ENCODE results near the gene DHCR7.

Gene DHCR7

DNA sequence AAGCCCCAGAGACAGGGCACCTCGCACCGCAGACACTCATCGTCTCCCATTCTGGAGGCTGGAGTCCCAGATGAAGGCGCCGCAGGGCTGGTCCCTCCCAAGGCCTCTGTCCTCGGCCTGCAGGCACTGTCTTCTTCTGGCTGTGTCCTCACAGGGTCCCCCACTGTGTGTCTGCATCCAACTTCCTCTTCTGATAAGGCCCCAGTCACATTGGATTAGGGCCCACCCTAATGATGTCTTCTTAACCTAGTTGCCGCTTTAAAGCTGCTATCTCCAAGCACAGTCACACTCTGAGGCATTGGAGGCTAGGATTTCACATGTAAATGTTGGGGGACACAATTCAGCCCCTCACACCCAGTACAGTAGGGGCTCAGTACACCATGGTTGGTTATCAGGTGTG is 48.9 kb downstream of the DHCR7 start:
- H3K9ac ChIP-seq (ENCODE audit: insufficient read length, low read depth), result no peak overlapping the region
- DNase-seq (ENCODE audit: low read depth, low spot score), result no peak
- H3K4me1 ChIP-seq (ENCODE audit: insufficient read depth, insufficient read length), result no peaks in the 10 kb centered on the region
- no peaks in the 10 kb centered on the region for H3K9me3 ChIP-seq (ENCODE audit: insufficient read depth, low read length)
- H3K36me3 ChIP-seq (ENCODE audit: insufficient read depth, insufficient read length, low read length), result no peaks in the 10 kb centered on the region
- H3K4me3 ChIP-seq (ENCODE audit: insufficient read length, low read depth), result no peak overlapping the region
- TF ChIP-seq YY1 (IDR thresholded peaks at IDR 0.05; ENCODE audit: insufficient read depth, insufficient read length), result no peak
- TF ChIP-seq ZNF274 (IDR thresholded peaks at IDR 0.05; ENCODE audit: low read depth, low read length), result no peak
- TF ChIP-seq SUZ12 (IDR thresholded peaks at IDR 0.05; ENCODE audit: extremely low read depth, insufficient read depth, insufficient read length), result no peak
- H3K27me3 ChIP-seq (ENCODE audit: insufficient read depth, insufficient read length), result peaks cover 16% of the 10 kb centered on the region

DNA sequence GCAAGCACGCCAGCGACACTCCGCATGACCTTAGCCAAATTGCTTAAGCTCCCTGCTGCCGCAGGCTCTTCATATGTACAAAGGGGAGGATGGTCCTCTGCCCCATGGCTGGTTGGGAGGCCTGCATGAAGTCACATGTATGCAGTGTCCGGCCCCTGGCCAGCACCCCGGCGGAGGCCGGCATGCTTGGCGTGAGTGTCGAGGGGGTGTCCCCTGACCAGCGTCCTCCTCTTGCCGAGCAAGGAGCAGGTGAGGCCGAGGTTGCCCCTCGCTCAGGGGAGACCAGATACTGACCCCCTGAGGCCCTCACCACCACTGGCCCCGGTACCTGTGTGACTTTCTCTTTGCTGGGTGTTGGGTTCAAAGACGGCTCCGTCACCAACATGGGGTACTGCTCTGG is 50.2 kb downstream of the DHCR7 start:
- TF ChIP-seq SUZ12 (IDR thresholded peaks at IDR 0.05; ENCODE audit: extremely low read depth, insufficient read depth, insufficient read length), result no peak
- TF ChIP-seq ZNF274 (IDR thresholded peaks at IDR 0.05; ENCODE audit: low read depth, low read length), result no peak
- no peak for TF ChIP-seq YY1 (IDR thresholded peaks at IDR 0.05; ENCODE audit: insufficient read depth, insufficient read length)
- H3K9ac ChIP-seq (ENCODE audit: insufficient read length, low read depth), result no peak overlapping the region
- no peaks in the 10 kb centered on the region for H3K4me1 ChIP-seq (ENCODE audit: insufficient read depth, insufficient read length)

DNA sequence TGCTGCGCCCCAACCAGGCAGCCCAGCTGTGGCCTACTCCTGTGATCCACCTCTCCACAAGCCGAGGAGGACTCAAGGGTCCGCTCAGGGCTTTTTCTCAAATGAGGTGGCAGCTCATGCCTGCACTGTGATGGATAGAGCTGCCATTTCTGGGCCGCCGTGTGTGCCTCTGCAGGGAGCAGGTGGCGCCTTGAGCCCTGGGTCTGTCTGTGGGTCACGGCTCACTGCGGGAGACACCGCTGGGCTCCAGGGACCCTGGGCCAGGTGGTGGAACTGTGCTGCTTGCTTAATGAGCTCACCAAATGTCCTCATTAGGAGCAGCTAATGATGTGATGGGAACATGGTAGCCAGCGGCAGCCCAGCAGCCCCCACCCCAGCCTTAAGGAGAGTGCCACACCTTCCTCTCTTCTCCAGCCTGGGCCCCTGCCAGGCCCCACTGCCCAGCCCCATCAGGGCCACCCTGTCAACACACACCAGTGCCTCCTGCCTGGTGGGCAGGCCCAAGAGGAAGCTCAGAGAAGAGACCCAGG is 50.8 kb downstream of the DHCR7 start:
- no peaks in the 10 kb centered on the region for H3K4me1 ChIP-seq (ENCODE audit: insufficient read depth, insufficient read length)
- H3K9me3 ChIP-seq (ENCODE audit: insufficient read depth, low read length), result no peaks in the 10 kb centered on the region
- peaks cover 9% of the 10 kb centered on the region for H3K27me3 ChIP-seq (ENCODE audit: insufficient read depth, insufficient read length)
- H3K4me3 ChIP-seq (ENCODE audit: insufficient read length, low read depth), result no peak overlapping the region
- no peak overlapping the region for H3K9ac ChIP-seq (ENCODE audit: insufficient read length, low read depth)
- no peak for TF ChIP-seq ZNF274 (IDR thresholded peaks at IDR 0.05; ENCODE audit: low read depth, low read length)
- TF ChIP-seq YY1 (IDR thresholded peaks at IDR 0.05; ENCODE audit: insufficient read depth, insufficient read length), result no peak
- TF ChIP-seq SUZ12 (IDR thresholded peaks at IDR 0.05; ENCODE audit: extremely low read depth, insufficient read depth, insufficient read length), result no peak
- DNase-seq (ENCODE audit: low read depth, low spot score), result no peak
- no peaks in the 10 kb centered on the region for H3K36me3 ChIP-seq (ENCODE audit: insufficient read depth, insufficient read length, low read length)

More for the DNA sequence above, 50.2 kb downstream of the DHCR7 start:
- Histone ChIP-seq H3K9me3 (ENCODE audit: insufficient read depth, low read length) (no peaks in the 10 kb centered on the region), H3K36me3 (ENCODE audit: insufficient read depth, insufficient read length, low read length) (no peaks in the 10 kb centered on the region), H3K27me3 (ENCODE audit: insufficient read depth, insufficient read length) (peaks cover 6% of the 10 kb centered on the region), H3K4me3 (ENCODE audit: insufficient read length, low read depth) (no peak overlapping the region)
- DNase-seq (ENCODE audit: low read depth, low spot score), result no peak

GRCh38 chr11:71396548-71397123 is 51.6 kb downstream of the DHCR7 start:
- no peak for TF ChIP-seq ZNF274 (IDR thresholded peaks at IDR 0.05; ENCODE audit: low read depth, low read length)
- TF ChIP-seq YY1 (IDR thresholded peaks at IDR 0.05; ENCODE audit: insufficient read depth, insufficient read length), result no peak
- TF ChIP-seq SUZ12 (IDR thresholded peaks at IDR 0.05; ENCODE audit: extremely low read depth, insufficient read depth, insufficient read length), result no peak
- Histone ChIP-seq H3K9me3 (ENCODE audit: insufficient read depth, low read length) (no peaks in the 10 kb centered on the region), H3K9ac (ENCODE audit: insufficient read length, low read depth) (no peak overlapping the region), H3K36me3 (ENCODE audit: insufficient read depth, insufficient read length, low read length) (no peaks in the 10 kb centered on the region), H3K4me1 (ENCODE audit: insufficient read depth, insufficient read length) (no peaks in the 10 kb centered on the region), H3K27me3 (ENCODE audit: insufficient read depth, insufficient read length) (peaks cover 13% of the 10 kb centered on the region), H3K4me3 (ENCODE audit: insufficient read length, low read depth) (no peak overlapping the region)
- no peak for DNase-seq (ENCODE audit: low read depth, low spot score)

DNA sequence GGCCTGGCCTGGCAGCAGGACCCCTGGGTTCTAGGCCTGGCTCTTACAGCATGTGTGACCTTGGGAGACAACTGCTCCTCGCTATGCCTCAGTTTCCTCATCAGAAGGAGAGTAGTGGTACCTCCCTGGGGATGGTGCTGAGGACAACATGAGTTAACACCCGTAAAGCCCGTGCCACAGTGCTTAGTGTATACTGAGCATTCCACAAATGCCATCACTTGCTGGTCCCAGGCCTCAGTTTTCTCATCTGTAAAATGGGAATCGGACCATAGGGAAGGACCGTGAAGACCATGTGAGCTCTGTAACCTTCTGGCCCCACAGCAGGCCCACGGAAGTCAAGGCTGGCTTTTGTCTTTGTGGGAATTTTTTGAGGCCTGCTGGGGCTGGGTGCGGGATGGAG is 52.4 kb downstream of the DHCR7 start:
- Histone ChIP-seq H3K36me3 (ENCODE audit: insufficient read depth, insufficient read length, low read length) (no peaks in the 10 kb centered on the region), H3K4me1 (ENCODE audit: insufficient read depth, insufficient read length) (no peaks in the 10 kb centered on the region), H3K27me3 (ENCODE audit: insufficient read depth, insufficient read length) (peaks cover 13% of the 10 kb centered on the region), H3K4me3 (ENCODE audit: insufficient read length, low read depth) (no peak overlapping the region), H3K9me3 (ENCODE audit: insufficient read depth, low read length) (no peaks in the 10 kb centered on the region), H3K9ac (ENCODE audit: insufficient read length, low read depth) (no peak overlapping the region)
- no peak for DNase-seq (ENCODE audit: low read depth, low spot score)
- TF ChIP-seq YY1 (IDR thresholded peaks at IDR 0.05; ENCODE audit: insufficient read depth, insufficient read length) (no peak), SUZ12 (IDR thresholded peaks at IDR 0.05; ENCODE audit: extremely low read depth, insufficient read depth, insufficient read length) (no peak), ZNF274 (IDR thresholded peaks at IDR 0.05; ENCODE audit: low read depth, low read length) (no peak)

- Histone ChIP-seq H3K9ac (ENCODE audit: insufficient read length, low read depth) (no peak overlapping the region), H3K27me3 (ENCODE audit: insufficient read depth, insufficient read length) (peaks cover 13% of the 10 kb centered on the region), H3K4me1 (ENCODE audit: insufficient read depth, insufficient read length) (no peaks in the 10 kb centered on the region), H3K4me3 (ENCODE audit: insufficient read length, low read depth) (no peak overlapping the region), H3K36me3 (ENCODE audit: insufficient read depth, insufficient read length, low read length) (no peaks in the 10 kb centered on the region), H3K9me3 (ENCODE audit: insufficient read depth, low read length) (no peaks in the 10 kb centered on the region)
- DNase-seq (ENCODE audit: low read depth, low spot score), result no peak
- TF ChIP-seq YY1 (IDR thresholded peaks at IDR 0.05; ENCODE audit: insufficient read depth, insufficient read length), result no peak
- no peak for TF ChIP-seq SUZ12 (IDR thresholded peaks at IDR 0.05; ENCODE audit: extremely low read depth, insufficient read depth, insufficient read length)
- no peak for TF ChIP-seq ZNF274 (IDR thresholded peaks at IDR 0.05; ENCODE audit: low read depth, low read length)
Measured at GRCh38 chr11:71395263-71395560, 53.0 kb downstream of the DHCR7 start.

- Histone ChIP-seq H3K4me3 (ENCODE audit: insufficient read length, low read depth) (no peak overlapping the region), H3K27me3 (ENCODE audit: insufficient read depth, insufficient read length) (peaks cover 13% of the 10 kb centered on the region), H3K9me3 (ENCODE audit: insufficient read depth, low read length) (0 out of 2 replicates have a peak, but pooled peaks cover 4% of the 10 kb centered on the region), H3K9ac (ENCODE audit: insufficient read length, low read depth) (no peak overlapping the region), H3K36me3 (ENCODE audit: insufficient read depth, insufficient read length, low read length) (no peaks in the 10 kb centered on the region), H3K4me1 (ENCODE audit: insufficient read depth, insufficient read length) (no peaks in the 10 kb centered on the region)
- DNase-seq (ENCODE audit: low read depth, low spot score), result no peak
- no peak for TF ChIP-seq SUZ12 (IDR thresholded peaks at IDR 0.05; ENCODE audit: extremely low read depth, insufficient read depth, insufficient read length)
- no peak for TF ChIP-seq ZNF274 (IDR thresholded peaks at IDR 0.05; ENCODE audit: low read depth, low read length)
- TF ChIP-seq YY1 (IDR thresholded peaks at IDR 0.05; ENCODE audit: insufficient read depth, insufficient read length), result no peak
Measured at GRCh38 chr11:71393283-71393682, 54.9 kb downstream of the DHCR7 start.
